GM18867 (cell line): Measurements from ENCODE around the gene RAD18.
A peak's percentile ranks its signal among the peaks of the same experiment; 100 is the strongest.

Experiments used
- ATAC-seq: cut with Tn5 transposase; IDR thresholded peaks from one replicate; pipeline ENCODE4 v1.9.1; 2021; ENCODE audit warnings: mild to moderate bottlenecking, moderate library complexity; ENCODE audit not compliant: unreplicated experiment

Gene RAD18

DNA sequence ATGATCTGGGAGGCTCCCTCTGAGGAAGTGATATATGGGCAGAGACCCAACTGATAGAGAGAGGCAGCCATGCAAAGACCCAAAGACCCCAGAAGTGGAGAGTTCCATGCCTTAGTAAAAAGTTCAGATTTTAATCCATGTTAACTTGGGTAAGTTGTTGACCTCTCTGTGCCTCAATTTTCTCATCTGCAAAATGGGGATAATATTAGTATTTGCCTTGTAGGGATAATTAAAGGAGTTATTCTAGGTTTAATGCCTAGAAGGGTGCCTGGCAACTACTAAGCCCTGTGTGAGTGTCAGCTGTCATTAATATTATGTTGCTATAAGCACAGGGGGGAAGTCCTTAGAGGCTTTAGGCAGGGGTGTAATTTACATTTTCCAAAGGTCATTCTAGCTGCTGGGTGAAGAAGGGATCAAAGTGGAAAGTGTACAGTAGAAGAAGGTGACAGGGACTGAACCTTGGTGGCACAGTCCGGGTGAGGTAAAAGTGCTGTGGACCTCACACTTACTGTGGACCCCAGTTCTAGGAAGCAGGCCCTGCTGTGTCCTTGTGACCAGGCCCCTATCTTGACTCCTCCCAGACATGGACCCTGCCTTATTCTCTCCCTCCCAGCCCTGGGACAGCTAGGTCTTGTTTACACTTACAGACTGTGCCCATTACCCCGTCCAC, 3.0 kb upstream of the RAD18 start:
- no peak for ATAC-seq

DNA sequence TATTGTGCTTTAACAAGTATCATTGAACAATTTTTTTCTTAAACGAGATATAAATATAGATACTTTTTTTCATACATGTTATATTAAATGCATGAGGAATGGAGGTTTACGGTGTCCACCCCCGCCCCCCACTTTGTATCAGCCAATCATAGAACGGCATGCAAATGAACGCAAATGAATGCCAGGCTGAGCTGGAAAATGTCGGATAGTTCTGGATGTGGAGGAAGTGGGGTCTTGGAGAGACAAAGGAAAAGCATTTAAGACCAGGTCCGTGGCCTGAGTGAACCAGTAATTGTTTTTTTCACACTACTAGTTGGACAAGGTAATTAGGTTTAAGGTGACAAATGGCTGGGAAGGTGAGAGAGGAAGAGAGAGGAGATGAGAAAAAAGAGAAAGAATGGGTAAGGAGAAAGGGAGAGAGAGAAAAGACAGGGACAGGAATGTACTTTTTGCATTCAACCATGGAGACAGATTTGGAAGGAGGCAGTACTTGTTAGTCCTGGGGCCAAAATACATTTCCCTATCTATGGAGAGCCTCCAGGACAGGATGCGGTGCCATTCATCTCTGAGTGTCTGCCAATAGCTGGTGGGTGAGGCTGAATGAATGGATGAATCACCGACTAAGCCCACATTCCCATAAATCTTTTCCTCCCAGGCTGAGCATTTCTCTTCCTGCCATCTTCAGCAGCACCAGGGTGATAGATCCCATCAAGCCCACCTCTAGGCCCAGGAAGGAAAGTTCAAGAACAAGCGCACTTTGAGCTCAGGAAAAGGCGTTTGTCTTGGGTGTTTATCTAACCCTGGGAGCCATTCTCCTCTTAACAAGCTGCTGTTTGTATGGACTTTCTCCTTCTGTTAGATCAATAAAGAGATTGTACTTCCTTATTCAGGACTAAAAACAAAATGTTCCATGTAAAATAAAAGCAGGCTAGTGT, 1.4 kb upstream of the RAD18 start:
- no peak for ATAC-seq

DNA sequence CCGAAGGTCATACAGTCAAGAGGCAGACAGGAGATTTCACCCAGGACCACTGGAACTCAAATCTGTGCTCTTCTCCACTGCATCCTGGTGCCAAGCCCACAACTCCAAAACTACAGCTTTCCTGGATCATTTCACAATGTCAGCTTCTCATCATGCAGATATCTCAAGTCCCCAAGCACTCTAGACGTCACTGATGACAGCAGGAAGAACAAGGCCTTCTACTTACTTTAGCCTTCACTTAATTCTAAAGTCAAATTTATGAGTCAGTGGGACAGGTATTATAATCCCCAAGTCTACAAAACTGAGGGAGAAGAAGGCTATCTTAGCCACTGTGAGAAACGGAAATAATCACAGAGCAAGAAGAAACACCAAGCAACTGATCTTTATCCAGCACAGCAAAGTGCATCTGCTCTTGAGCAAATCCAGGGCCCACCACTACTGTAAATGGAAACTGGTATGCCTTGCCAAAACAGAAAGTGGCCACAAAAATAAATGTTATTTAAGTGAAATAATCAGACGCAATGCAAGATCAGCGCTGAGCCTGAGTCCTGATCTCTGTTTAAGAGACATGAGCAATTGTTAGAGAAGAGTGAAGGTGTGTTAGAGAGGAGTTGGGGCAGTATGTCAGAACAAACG, 928 bp downstream of the RAD18 start:
- ATAC-seq, result no peak

DNA sequence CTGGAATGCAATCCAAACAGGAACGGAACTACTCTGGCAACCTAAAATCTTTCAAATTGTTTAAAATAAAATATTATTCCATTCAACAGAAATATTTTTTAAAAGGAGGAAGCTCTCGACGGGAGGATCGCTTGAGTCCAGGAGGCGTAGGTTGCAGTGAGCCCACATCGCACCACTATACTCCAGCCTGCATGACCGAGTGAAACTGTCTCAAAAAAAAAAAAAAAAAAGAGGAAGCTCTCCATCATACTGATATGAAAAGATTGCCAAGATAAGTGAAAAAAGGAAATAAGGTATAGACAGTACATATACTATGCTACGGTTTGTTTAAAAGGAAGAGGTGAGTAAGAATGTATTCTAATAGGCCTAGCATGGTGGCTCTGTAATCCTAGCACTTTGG, 3.6 kb downstream of the RAD18 start:
- ATAC-seq, result no peak

DNA sequence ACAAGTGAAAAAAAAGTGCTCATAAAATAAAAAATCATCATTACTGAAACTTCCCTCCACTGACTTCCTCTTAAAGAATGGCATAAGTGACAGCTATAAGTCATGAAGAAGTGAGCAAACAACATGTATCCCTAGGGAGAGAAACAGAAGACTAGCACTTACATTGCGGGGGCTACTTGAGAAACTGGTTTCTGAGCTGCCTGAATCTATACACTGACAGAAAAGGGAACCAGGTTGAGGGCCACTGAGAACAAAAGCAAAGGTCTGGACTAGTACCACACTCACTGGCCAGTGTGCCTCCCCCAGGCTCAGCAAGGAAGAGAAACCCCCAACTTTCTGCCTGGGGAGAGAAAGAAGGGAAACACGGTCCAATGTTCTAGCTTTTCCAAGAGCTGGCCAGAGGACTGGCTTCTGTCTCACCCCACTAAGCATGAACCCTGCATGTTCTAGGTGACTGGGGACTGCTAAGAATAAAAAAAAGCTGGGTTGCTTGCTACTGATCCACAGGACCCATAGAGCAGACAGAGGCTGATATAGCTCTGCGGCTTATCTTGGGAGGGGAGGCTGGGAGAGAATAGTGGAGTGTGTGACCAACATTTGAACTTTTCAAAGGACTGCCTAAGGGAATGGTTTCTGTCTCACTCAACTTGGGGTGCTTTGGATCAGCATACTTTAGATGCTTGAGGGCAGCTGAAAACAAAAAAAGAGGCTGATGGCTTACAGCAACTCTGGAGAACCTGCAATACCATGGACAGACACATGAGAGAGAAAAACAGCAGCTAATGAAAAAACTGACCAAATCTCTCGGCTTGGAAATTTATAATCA, 8.1 kb downstream of the RAD18 start:
- peak; percentile 77 for ATAC-seq

DNA sequence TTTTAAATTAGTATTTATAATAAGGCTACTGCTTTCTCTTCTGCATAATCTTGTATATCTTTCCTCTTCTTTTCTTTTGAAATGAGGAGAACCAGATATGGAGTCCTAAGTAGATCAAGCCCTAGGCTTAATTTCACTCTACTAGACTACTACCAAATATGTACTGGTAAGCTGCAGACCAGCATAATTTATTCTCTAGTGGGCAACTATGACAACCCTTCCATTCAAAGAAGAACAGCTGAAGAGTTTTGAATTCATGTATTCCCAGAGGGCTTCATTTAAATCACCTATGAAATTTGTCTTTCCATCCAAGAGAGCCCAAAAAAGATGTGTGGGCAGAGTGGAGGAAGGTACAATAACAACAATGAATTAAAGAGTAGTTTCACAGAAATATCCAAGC, 10.0 kb downstream of the RAD18 start:
- no peak for ATAC-seq

DNA sequence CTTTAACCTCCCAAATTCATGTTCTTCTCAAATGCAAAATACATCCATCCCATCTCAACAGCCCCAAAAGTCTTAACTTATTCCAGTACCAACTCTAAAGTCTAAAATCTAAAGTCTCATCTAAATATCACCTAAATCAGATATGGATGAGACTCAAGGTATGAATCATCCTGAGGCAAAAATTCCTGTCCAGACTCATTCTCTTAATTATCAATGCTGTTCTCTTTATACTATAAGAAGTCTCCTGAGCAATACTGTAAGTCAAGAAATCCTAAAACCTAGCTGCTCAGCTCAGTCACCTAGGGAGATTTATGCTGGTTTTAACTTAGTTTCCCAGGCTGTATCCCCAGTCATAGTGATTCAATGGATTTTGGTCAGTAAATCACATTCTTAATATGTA, 11.1 kb downstream of the RAD18 start:
- ATAC-seq, result no peak

DNA sequence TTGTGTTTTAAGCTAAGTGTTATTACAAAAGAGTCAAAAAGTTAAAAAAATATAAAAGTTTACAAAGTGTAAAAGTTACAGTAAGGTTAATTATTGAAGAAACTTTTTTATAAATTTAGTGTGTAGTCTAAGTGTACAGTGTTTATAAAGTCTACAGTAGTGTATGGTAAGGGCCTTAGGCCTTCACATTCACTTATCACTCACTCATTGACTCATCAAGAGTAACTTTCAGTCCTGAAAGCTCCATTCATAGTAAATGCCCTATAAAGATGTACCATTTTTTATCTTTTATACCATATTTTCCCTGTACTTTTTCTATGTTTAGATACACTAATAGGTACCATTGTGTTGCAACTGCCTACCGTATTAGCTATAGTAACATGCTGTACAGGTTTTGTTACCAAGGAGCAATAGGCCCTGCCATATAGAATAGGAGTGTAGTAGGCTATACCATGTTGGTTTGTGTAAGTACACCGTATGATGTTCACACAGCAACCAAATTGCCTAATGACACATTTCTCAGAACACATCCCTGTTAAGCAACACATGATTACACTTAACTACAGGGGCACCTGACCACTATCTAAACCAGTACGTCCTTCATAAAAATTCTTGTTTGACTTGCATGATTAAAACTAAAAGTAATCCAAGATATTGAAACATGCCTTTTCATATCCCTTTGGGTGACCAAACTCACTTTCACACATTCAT, 17.2 kb downstream of the RAD18 start:
- ATAC-seq, result no peak

DNA sequence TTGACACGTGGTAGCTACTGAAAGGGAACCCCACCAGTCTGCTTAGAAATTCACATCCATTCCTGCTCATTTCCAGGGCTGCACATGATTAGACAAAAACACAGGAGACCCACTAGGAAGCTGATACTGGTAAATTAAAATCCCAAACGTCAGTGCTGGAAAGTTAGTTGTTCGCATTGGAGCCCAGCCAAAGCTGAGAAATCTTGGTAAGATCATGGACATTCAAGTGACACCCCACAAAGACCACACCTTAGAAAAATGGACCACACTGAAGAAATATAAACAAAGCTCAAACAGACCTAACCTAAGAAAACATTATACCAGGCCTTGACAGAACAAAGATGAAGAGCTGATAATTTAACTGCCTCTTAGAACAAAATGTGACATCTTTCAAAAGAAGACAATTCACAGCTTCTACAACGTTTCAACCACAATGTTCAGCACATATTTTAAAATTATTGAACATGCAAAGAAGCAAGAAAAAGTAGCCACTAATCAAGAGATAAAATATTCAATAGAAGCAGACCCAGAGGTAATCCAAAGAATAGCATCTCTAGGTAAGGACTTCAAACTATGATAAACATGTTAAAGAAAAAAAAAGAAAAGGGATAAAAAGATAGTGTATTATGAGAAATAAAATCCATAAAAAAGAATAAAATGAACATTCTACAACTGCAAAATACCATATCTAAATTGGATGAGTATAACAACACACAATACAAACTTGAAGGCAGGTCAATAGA, 20.4 kb downstream of the RAD18 start:
- ATAC-seq, result no peak

DNA sequence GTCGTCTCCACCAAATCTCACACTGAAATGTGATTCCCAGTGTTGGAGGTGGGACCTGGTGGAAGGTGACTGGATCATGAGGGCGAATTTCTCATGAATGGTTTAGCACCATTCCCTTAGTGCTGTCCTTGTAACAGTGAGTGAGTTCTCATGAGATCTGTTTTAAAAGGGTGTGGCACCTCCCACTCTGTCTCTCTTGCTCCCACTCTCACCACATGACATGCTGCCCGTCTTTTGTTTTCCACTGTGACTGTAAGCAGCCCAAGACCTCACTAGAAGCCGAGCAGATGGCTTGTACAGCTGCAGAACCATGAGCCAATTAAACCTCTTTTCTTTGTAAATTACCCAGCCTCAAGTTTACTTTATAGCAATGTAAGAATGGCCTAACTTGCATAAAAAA, 21.2 kb downstream of the RAD18 start:
- ATAC-seq, result no peak

DNA sequence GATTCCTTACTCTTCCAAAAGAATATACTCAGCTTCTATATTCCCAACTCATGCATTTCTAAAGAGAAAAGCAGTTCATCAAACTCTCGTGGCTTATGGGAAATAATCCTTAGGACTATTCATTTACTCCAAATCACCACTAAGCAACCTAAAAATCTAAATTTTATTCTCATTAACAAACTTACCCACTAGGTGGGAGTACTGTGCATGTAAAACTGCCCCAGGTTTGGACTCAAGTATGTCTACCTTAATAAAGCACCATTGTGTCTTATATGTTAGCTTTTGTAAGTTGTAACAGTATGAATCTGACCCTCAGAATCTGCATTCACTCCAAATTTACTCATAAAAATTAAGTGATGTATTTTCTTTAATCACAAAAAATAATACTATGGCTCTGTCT, 25.3 kb downstream of the RAD18 start:
- no peak for ATAC-seq

DNA sequence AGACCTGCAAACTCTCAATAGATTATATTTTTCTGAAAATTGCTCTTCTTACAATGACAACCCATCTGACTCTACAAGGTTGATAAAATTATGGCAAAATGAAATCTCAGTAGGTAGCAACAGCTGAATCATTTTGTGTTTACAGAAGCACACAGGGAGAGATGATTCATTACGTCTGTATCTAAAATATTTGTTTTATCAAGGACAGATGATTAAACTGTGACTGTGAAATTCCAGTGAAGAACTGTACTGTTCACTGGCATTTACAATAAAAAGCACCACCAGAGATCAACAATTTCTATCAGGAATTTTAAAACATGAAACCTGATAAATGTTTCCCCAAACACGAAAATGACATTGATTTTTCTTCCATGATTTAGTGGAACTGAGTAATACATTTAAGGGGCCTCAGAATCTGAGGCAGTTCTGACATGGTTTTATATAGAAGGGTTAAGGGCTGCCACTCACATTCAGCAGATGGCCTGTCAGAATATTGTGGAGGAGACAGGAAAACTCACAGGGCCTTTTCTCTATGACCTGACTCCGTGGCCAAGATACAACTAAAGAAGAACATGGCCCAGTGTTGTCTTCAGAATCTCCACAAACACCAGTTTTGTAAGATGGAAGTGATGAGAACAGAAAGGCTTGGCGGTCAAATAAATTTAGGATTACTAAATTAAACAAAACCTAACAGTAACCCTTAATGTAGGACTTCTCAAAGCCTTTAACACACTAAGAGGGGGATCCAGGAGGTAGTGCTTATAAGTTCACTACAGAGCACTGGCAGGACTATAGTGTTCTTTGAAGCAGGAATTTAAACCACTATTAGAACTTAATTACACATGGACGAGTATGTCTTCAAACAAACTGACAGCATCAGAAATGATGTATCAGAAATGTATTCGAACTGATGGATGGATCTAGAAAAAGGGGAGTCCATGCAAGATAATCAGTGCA, 25.9 kb downstream of the RAD18 start:
- no peak for ATAC-seq

DNA sequence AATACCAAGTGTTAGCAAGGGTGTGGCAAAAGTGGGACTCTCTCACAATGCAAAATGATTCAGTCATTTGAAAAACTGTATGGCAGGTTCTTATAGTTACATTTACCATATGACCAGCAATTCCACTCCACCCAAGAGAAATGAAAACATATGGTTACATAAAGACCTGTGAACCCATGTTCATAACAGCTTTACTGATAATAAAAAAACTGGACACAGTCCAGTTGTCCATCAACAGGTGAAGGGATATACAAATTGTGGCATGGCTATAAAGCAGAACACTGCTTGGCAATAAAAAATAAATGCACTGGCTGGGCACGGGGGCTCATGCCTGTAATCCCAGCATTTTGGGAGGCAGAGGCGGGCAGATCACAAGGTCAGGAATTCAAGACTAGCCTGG, 30.8 kb downstream of the RAD18 start:
- ATAC-seq, result no peak

DNA sequence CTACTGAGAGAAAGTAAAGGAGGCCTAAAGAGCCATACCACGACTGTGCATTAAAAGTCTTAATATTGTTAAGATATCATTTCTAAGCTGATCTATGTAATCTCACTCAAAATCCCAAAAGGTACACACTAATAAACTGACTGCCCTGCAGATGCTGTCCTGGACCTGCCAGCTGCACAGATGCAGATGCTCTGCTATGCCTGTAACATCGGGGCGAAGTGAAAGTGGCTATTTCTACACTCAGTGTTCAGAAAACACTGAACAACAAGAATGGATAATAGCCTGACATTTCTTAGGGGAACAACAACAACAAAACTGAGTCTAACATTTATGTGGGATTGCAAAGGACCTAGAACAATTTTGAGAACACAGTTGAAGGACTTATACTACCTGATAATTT, 31.9 kb downstream of the RAD18 start:
- no peak for ATAC-seq

DNA sequence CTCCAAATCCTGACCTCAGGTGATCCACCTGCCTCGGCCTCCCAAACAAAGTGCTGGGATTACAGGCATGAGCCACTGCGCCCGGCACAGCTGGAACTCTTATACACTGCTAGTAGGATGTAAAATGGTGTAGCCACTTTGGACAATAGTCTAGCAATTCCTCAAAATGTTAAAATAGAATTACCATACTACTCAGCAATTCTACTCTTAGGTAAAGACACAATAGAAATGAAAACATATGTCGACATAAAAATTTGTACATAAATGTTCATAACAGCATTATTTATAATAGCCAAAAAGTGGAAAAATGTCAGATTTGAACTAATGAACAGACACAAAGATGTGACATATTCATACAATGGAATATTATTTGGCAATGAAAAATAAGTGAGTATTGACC, 33.4 kb downstream of the RAD18 start:
- no peak for ATAC-seq

DNA sequence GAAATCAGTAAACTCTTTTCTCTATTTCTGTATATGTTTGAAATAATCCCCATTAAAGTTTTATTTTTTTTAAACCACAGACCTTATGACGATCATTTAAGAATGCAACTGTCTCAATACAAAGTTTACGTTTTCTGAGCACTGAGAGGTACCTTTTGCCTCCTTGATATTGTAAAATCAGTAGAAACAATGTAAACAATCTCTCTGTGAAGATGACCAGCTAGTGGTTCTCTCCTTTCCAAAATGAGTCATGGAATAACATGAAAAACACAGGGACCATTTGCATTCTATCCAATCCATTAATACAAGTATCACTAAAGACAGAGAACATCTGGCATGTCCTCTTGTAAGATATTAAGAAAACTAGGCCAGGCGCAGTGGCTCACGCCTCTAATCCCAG, 48.8 kb downstream of the RAD18 start:
- no peak for ATAC-seq

DNA sequence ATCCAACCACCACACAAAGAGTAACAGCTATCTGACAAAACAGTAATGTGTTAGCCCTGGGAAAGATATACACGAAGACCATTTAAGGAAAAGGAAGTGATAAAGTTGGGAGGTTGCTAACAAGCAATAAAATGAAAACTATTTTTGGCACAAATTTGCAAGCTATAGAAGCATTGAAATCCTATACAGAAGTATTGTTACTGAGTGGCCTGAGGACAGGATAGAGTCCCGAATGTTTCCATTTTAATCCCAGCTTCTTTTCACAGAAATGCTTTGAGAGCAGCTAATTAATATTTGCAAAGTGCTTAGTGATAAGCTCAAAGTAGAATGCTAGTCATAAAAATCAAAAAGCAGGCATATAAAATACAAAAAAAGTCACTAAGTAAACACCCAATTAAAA, 51.5 kb downstream of the RAD18 start:
- ATAC-seq, result no peak

DNA sequence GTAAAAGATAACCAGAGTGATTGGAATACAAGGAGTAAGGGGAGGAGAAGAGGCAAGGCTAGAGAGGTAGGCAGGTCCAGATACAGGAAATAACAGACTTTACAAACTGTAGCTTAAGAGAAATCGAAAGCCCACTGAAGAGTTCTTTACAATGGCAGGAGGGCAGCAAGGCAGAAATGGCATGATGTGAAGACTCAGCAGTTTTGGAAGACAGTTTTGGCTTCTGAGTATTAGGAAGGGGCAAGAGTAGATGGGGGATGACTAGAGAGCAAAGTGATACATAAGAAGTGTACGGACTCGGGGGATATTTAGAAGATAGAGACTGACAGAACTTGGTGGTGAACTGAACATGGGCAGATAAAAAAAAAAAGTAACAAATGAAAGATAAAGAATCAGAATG, 54.1 kb downstream of the RAD18 start:
- no peak for ATAC-seq

DNA sequence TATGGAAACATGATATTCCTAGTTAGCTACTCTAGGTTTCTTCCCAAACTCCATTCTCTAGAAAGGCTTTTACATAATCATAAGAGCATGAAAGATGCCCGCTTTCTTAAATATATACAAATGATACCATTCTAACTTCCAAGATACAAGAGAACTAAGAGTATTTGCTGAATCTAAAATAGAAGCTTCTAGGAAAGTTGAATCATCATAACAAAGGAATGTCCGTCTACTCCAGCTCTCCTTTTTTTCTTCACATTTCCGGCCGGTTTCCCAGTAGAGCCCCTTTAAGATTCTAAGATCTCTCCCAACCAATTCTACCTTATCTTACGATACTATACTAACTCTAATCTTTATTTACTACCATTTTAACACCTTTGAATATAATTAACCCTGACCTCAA, 60.1 kb downstream of the RAD18 start:
- ATAC-seq, result no peak
